Measurements from ENCODE around the gene INPP5E.

The INPP5E gene

GRCh38 chr9:136422876-136423275 is 16.8 kb downstream of the INPP5E start:
- Histone ChIP-seq H3K4me1 (ENCODE audit: insufficient read depth, low read length) (no peaks in the 10 kb centered on the region), H3K4me3 (ENCODE audit: low read length) (no peak overlapping the region), H3K36me3 (ENCODE audit: insufficient read depth, low read length) (peaks cover 68% of the 10 kb centered on the region), H3K9me3 (ENCODE audit: insufficient read depth, low read depth, low read length) (no peaks in the 10 kb centered on the region), H3K27ac (ENCODE audit: low read depth, low read length) (no peak overlapping the region), H3K9ac (ENCODE audit: low read depth, low read length) (no peak overlapping the region), H3K27me3 (ENCODE audit: insufficient read depth, low read length) (no peaks in the 10 kb centered on the region)
- 96% methylated on average over 26 of the region's 26 CpGs for WGBS

DNA sequence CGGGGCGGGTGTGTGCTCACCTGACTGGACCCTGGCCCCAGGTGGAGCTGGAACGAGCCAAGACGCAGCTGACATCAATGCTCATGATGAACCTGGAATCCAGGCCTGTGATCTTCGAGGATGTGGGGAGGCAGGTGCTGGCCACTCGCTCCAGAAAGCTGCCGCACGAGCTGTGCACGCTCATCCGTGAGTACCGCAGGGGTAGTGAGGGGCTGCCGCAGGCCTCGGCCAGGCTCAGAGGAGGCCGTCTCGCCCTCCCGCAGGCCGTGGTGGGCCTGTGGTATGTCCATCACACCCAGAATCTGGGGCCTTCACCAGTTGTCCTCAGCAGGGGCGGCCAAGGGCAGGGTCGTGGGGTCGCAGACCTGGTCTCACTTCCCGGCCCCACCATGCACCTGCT is 17.9 kb downstream of the INPP5E start:
- H3K36me3 ChIP-seq (ENCODE audit: insufficient read depth, low read length) = peaks cover 78% of the 10 kb centered on the region
- H3K27ac ChIP-seq (ENCODE audit: low read depth, low read length) = no peak overlapping the region
- no peaks in the 10 kb centered on the region for H3K27me3 ChIP-seq (ENCODE audit: insufficient read depth, low read length)
- no peak overlapping the region for H3K4me3 ChIP-seq (ENCODE audit: low read length)
- H3K9me3 ChIP-seq (ENCODE audit: insufficient read depth, low read depth, low read length) = no peaks in the 10 kb centered on the region
- WGBS = 91% methylated on average over 21 of the region's 21 CpGs
- H3K4me1 ChIP-seq (ENCODE audit: insufficient read depth, low read length) = no peaks in the 10 kb centered on the region
- H3K9ac ChIP-seq (ENCODE audit: low read depth, low read length) = no peak overlapping the region

DNA sequence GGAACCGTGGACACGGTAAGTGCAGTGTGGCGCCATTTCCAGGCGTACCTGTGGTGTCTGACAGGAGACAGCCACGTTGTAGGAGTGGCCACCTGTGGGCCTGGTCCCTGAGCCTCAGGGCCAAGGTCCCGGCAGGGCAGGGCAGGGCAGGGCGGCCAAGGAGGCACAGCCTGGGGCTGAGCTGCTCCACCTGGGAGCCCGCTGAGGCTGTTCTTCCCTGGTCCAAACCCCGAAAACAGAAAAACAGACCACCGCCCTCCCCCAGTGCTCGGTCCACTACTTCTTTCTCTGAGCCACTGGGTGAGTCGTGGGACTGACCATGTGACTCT is 20.6 kb downstream of the INPP5E start:
- Histone ChIP-seq H3K27me3 (ENCODE audit: insufficient read depth, low read length) (no peaks in the 10 kb centered on the region), H3K4me3 (ENCODE audit: low read length) (no peak overlapping the region), H3K9me3 (ENCODE audit: insufficient read depth, low read depth, low read length) (no peaks in the 10 kb centered on the region), H3K9ac (ENCODE audit: low read depth, low read length) (no peak overlapping the region), H3K4me1 (ENCODE audit: insufficient read depth, low read length) (no peaks in the 10 kb centered on the region), H3K27ac (ENCODE audit: low read depth, low read length) (no peak overlapping the region), H3K36me3 (ENCODE audit: insufficient read depth, low read length) (peaks cover 97% of the 10 kb centered on the region)
- WGBS = 95% methylated on average over 12 of the region's 12 CpGs

GRCh38 chr9:136418182-136419091 is 21.2 kb downstream of the INPP5E start:
- H3K27ac ChIP-seq (ENCODE audit: low read depth, low read length) = no peak overlapping the region

GRCh38 chr9:136416914-136417313 is 22.7 kb downstream of the INPP5E start:
- Histone ChIP-seq H3K36me3 (ENCODE audit: insufficient read depth, low read length) (peaks cover 97% of the 10 kb centered on the region), H3K9me3 (ENCODE audit: insufficient read depth, low read depth, low read length) (no peaks in the 10 kb centered on the region), H3K9ac (ENCODE audit: low read depth, low read length) (no peak overlapping the region), H3K4me3 (ENCODE audit: low read length) (no peak overlapping the region), H3K27ac (ENCODE audit: low read depth, low read length) (no peak overlapping the region), H3K27me3 (ENCODE audit: insufficient read depth, low read length) (no peaks in the 10 kb centered on the region), H3K4me1 (ENCODE audit: insufficient read depth, low read length) (no peaks in the 10 kb centered on the region; the same call in 1 of the 2 replicates)
- WGBS = 96% methylated on average over 19 of the region's 19 CpGs

More at GRCh38 chr9:136418182-136419091, 21.2 kb downstream of the INPP5E start:
- H3K36me3 ChIP-seq (ENCODE audit: insufficient read depth, low read length) = peaks cover 97% of the 10 kb centered on the region
- no peaks in the 10 kb centered on the region for H3K27me3 ChIP-seq (ENCODE audit: insufficient read depth, low read length)
- H3K4me1 ChIP-seq (ENCODE audit: insufficient read depth, low read length) = no peaks in the 10 kb centered on the region
- no peak overlapping the region for H3K4me3 ChIP-seq (ENCODE audit: low read length)
- H3K9me3 ChIP-seq (ENCODE audit: insufficient read depth, low read depth, low read length) = no peaks in the 10 kb centered on the region
- no peak overlapping the region for H3K9ac ChIP-seq (ENCODE audit: low read depth, low read length)
- WGBS = 94% methylated on average over 48 of the region's 48 CpGs

GRCh38 chr9:136416427-136416826 is 23.2 kb downstream of the INPP5E start:
- Histone ChIP-seq H3K36me3 (ENCODE audit: insufficient read depth, low read length) (peaks cover 97% of the 10 kb centered on the region), H3K9ac (ENCODE audit: low read depth, low read length) (no peak overlapping the region), H3K4me3 (ENCODE audit: low read length) (no peak overlapping the region), H3K27ac (ENCODE audit: low read depth, low read length) (no peak overlapping the region), H3K4me1 (ENCODE audit: insufficient read depth, low read length) (peaks cover 5% of the 10 kb centered on the region), H3K27me3 (ENCODE audit: insufficient read depth, low read length) (no peaks in the 10 kb centered on the region), H3K9me3 (ENCODE audit: insufficient read depth, low read depth, low read length) (no peaks in the 10 kb centered on the region)
- WGBS = 98% methylated on average over 8 of the region's 8 CpGs

GRCh38 chr9:136412962-136413361 is 26.7 kb downstream of the INPP5E start:
- WGBS = 91% methylated on average over 9 of the region's 9 CpGs
- Histone ChIP-seq H3K4me1 (ENCODE audit: insufficient read depth, low read length) (peaks cover 6% of the 10 kb centered on the region), H3K27ac (ENCODE audit: low read depth, low read length) (no peak overlapping the region), H3K9me3 (ENCODE audit: insufficient read depth, low read depth, low read length) (no peaks in the 10 kb centered on the region), H3K4me3 (ENCODE audit: low read length) (no peak overlapping the region), H3K36me3 (ENCODE audit: insufficient read depth, low read length) (peaks cover 71% of the 10 kb centered on the region), H3K9ac (ENCODE audit: low read depth, low read length) (no peak overlapping the region), H3K27me3 (ENCODE audit: insufficient read depth, low read length) (no peaks in the 10 kb centered on the region)

- H3K4me1 ChIP-seq (ENCODE audit: insufficient read depth, low read length) = peaks cover 6% of the 10 kb centered on the region
- H3K9ac ChIP-seq (ENCODE audit: low read depth, low read length) = peak overlapping the region; percentile 90
- no peak overlapping the region for H3K27ac ChIP-seq (ENCODE audit: low read depth, low read length)
- 75% methylated on average over 4 of the region's 4 CpGs for WGBS
- H3K4me3 ChIP-seq (ENCODE audit: low read length) = peak overlapping the region; percentile 83
- H3K9me3 ChIP-seq (ENCODE audit: insufficient read depth, low read depth, low read length) = no peaks in the 10 kb centered on the region
- peaks cover 71% of the 10 kb centered on the region for H3K36me3 ChIP-seq (ENCODE audit: insufficient read depth, low read length)
- H3K27me3 ChIP-seq (ENCODE audit: insufficient read depth, low read length) = no peaks in the 10 kb centered on the region
Observed at GRCh38 chr9:136411378-136411777, 28.3 kb downstream of the INPP5E start.

GRCh38 chr9:136410500-136411287 is 29.0 kb downstream of the INPP5E start, which contains the start of the genes ENTR1 and PMPCA:
TSS of gene ENTR1 (minus strand) at chr9:136410614. CDS start at chr9:136410397, 217 bp downstream.
TSS of gene PMPCA (plus strand) at chr9:136410658. CDS start at chr9:136410669, 11 bp downstream.
- no peaks in the 10 kb centered on the region for H3K9me3 ChIP-seq (ENCODE audit: insufficient read depth, low read depth, low read length)
- H3K27ac ChIP-seq (ENCODE audit: low read depth, low read length) = peak within 1 kb of the TSS; percentile 86
- H3K4me1 ChIP-seq (ENCODE audit: insufficient read depth, low read length) = peaks cover 6% of the 10 kb centered on the region
- WGBS = under 1% methylated on average over 83 of the region's 83 CpGs
- peak within 1 kb of the TSS; percentile 83 for H3K4me3 ChIP-seq (ENCODE audit: low read length)
- peaks cover 70% of the 10 kb centered on the region for H3K36me3 ChIP-seq (ENCODE audit: insufficient read depth, low read length)
- H3K27me3 ChIP-seq (ENCODE audit: insufficient read depth, low read length) = no peaks in the 10 kb centered on the region
- peak within 1 kb of the TSS; percentile 98 for H3K9ac ChIP-seq (ENCODE audit: low read depth, low read length)

- Histone ChIP-seq H3K4me3 (ENCODE audit: low read length) (peak overlapping the region; percentile 83), H3K9me3 (ENCODE audit: insufficient read depth, low read depth, low read length) (no peaks in the 10 kb centered on the region), H3K36me3 (ENCODE audit: insufficient read depth, low read length) (peaks cover 70% of the 10 kb centered on the region), H3K4me1 (ENCODE audit: insufficient read depth, low read length) (peaks cover 6% of the 10 kb centered on the region), H3K27me3 (ENCODE audit: insufficient read depth, low read length) (no peaks in the 10 kb centered on the region), H3K27ac (ENCODE audit: low read depth, low read length) (peak overlapping the region; percentile 77), H3K9ac (ENCODE audit: low read depth, low read length) (peak overlapping the region; percentile 98)
- 12% methylated on average over 71 of the region's 71 CpGs for WGBS
Observed at GRCh38 chr9:136409557-136410455, 29.8 kb downstream of the INPP5E start.

Data from HUES64 (cell line).